ENCODE data around the gene FASN.

DNA sequence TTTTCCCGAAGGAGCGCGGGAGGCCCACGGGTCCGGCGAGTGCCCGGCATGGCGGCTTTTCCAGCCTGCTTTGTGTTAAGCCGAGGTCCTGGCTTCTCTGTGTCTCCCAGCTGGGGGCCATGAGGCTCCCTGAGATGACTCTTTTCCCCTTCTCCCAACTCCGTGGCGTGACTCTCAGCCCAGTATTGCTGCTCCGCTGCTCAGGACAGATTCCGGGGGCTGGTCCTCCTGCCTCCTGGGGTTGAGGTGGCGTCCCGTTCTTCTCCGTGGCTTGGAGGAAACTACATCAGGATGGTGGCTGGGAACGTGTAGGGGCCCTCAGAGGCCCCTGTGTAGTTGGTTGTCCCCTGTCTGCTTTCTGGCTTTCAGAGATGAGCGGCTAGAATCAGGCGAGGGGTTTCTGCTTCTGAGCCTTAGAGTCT is 45.4 kb downstream of the FASN start:
- TF ChIP-seq SP1 (IDR thresholded peaks at IDR 0.05) (no peak), ARNT (IDR thresholded peaks at IDR 0.05) (no peak), HDGF (IDR thresholded peaks at IDR 0.05; ENCODE audit: borderline replicate concordance) (no peak), ELF4 (IDR thresholded peaks at IDR 0.05) (no peak), FOXK2 (IDR thresholded peaks at IDR 0.05) (no peak), FOXM1 (IDR thresholded peaks at IDR 0.05; ENCODE audit: borderline replicate concordance) (no peak), FOXA1 (IDR thresholded peaks at IDR 0.05) (no peak)

Measured in HEK293T (cell line).